ENCODE measurements around the gene CENPU. TPM values are rescaled to one million over a fixed set of nuclear protein-coding genes. Genes with fewer than 3 reads are reported as not detected.

CENPU gene
- total and polyA plus RNA-seq, 5 donors: 0.66 to 1.8 (median 1.4) TPM

DNA sequence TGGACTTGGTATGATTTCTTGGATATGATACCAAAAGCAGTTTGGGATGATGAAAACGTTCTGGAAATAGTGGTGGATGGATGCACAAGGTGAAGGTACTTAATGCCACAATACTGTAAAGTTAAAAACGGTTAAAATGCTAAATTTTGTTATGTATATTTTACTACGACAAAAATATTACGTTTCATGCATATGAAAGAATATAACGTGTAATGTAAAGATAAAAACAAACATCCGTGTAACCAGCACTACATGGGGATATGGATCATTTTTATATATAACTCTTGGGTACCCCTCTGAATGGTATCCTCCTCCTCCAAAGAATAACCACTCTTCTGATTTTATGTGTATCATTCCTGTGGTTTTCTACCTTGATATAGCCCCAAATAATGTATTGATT is 862 bp upstream of the CENPU start:
- 58% methylated on average over 6 of the region's 6 CpGs for WGBS
- DNase-seq (no peak), ATAC-seq (no peak)
- intact Hi-C loops (cut with DNase I): no loop called here
- Histone ChIP-seq H3K27ac (ENCODE audit: low read length) (no peak overlapping the region), H3K9me3 (ENCODE audit: control insufficient read depth, low read length) (no peaks in the 10 kb centered on the region), H3K27me3 (ENCODE audit: control insufficient read depth, insufficient read depth) (no peaks in the 10 kb centered on the region), H3K4me1 (ENCODE audit: control insufficient read depth, insufficient read depth, low read length) (no peaks in the 10 kb centered on the region), H3K4me3 (ENCODE audit: low read length) (no peak overlapping the region)

- Histone ChIP-seq H3K27ac (ENCODE audit: low read length) (no peak overlapping the region), H3K9me3 (ENCODE audit: control insufficient read depth, low read length) (no peaks in the 10 kb centered on the region), H3K4me1 (ENCODE audit: control insufficient read depth, insufficient read depth, low read length) (peaks cover 1% of the 10 kb centered on the region), H3K27me3 (ENCODE audit: control insufficient read depth, insufficient read depth) (no peaks in the 10 kb centered on the region), H3K4me3 (ENCODE audit: low read length) (no peak overlapping the region)
- intact Hi-C loops (cut with DNase I): no loop called here
- WGBS: 58% methylated on average over 4 of the region's 4 CpGs
- DNase-seq (no peak), ATAC-seq (no peak)
These were observed 1.8 kb downstream of the CENPU start for GRCh38 chr4:184732126-184732525.

DNA sequence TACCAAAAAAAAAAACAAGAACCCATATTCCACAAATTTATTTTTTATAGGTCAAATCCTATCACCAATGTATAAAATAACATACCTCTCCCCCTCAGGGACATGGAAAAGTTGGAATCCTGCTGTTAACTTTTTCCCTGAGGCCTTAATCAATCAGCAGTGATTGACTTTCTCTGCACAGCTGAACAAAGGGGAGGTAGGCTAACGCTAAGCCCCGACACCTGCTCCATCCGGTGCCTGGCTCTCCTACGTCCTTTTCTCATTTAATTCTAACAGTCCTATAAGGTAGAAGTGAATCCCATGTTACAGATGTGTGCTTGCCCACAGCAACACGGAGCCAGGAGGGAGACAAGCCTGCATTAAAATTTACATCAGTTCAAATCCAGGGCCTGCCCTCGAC is 2.8 kb downstream of the CENPU start:
- Histone ChIP-seq H3K27me3 (ENCODE audit: control insufficient read depth, insufficient read depth) (no peaks in the 10 kb centered on the region), H3K9me3 (ENCODE audit: control insufficient read depth, low read length) (no peaks in the 10 kb centered on the region), H3K4me1 (ENCODE audit: control insufficient read depth, insufficient read depth, low read length) (peaks cover 1% of the 10 kb centered on the region), H3K27ac (ENCODE audit: low read length) (no peak overlapping the region), H3K4me3 (ENCODE audit: low read length) (no peak overlapping the region)
- ATAC-seq (no peak), DNase-seq (no peak)
- intact Hi-C loops (cut with DNase I): no loop called here
- 76% methylated on average over 6 of the region's 6 CpGs for WGBS

- Histone ChIP-seq H3K4me3 (ENCODE audit: low read length) (no peak overlapping the region), H3K4me1 (ENCODE audit: control insufficient read depth, insufficient read depth, low read length) (peaks cover 1% of the 10 kb centered on the region), H3K27ac (ENCODE audit: low read length) (peak overlapping the region; percentile 6), H3K27me3 (ENCODE audit: control insufficient read depth, insufficient read depth) (no peaks in the 10 kb centered on the region), H3K9me3 (ENCODE audit: control insufficient read depth, low read length) (no peaks in the 10 kb centered on the region)
- no peak for DNase-seq
- intact Hi-C loops (cut with DNase I): no loop called here
- 42% methylated on average over 5 of the region's 5 CpGs for WGBS
- no peak for ATAC-seq
These were observed 4.0 kb downstream of the CENPU start for GRCh38 chr4:184729946-184730345.

DNA sequence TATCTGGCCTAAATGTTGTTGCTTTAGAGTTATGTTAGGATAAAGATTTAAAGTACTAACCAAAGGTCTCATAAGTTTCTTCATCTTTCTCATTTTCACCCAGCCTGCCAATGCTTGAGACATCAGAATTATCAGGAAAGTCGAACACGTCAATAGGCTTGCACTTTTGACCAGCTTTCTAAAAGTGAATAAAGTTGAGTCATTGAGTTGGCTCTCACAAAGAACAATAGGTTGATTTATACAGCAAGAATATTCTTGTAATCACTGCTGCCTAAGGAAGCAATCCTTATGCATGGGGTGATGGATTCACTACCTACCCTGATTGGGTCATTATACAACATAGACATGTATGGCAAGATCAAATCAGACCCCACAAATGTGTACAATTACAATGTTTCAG is 5.0 kb downstream of the CENPU start:
- no peaks in the 10 kb centered on the region for H3K27me3 ChIP-seq (ENCODE audit: control insufficient read depth, insufficient read depth)
- H3K4me1 ChIP-seq (ENCODE audit: control insufficient read depth, insufficient read depth, low read length): peaks cover 1% of the 10 kb centered on the region
- intact Hi-C loops (cut with DNase I): no loop called here
- no peaks in the 10 kb centered on the region for H3K9me3 ChIP-seq (ENCODE audit: control insufficient read depth, low read length)
- DNase-seq (no peak), ATAC-seq (no peak)
- no peak overlapping the region for H3K27ac ChIP-seq (ENCODE audit: low read length)
- H3K4me3 ChIP-seq (ENCODE audit: low read length): no peak overlapping the region
- WGBS: 62% methylated on average over 2 of the region's 2 CpGs

- H3K27me3 ChIP-seq (ENCODE audit: control insufficient read depth, insufficient read depth): no peaks in the 10 kb centered on the region
- WGBS: 91% methylated on average over 3 of the region's 3 CpGs
- no peak overlapping the region for H3K27ac ChIP-seq (ENCODE audit: low read length)
- H3K9me3 ChIP-seq (ENCODE audit: control insufficient read depth, low read length): no peaks in the 10 kb centered on the region
- H3K4me3 ChIP-seq (ENCODE audit: low read length): no peak overlapping the region
- ATAC-seq (no peak), DNase-seq (no peak)
- H3K4me1 ChIP-seq (ENCODE audit: control insufficient read depth, insufficient read depth, low read length): peaks cover 1% of the 10 kb centered on the region
- intact Hi-C loops (cut with DNase I): no loop called here
These were observed 6.5 kb downstream of the CENPU start for GRCh38 chr4:184727430-184727829.

DNA sequence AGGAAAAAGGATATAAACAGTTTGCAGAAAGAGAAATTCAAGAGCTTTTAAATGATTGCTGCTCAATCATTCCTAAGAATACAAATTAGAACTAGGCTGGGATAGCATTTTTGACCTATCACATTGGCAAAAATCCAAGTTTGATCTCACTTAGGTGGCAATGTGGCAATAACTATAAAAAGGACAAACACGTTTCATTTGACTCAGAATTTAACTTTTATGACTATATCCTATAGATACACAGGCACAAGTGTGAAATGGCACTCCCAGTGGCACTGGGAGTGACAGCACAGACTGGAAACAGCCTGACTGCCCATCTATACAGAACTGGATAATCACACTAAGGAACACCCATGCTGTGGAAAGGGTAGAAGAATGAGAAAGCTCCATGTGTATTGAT is 11.1 kb downstream of the CENPU start:
- intact Hi-C loops (cut with DNase I): no loop called here
- no peak for ATAC-seq
- no peak for DNase-seq
- H3K9me3 ChIP-seq (ENCODE audit: control insufficient read depth, low read length): no peaks in the 10 kb centered on the region
- no peaks in the 10 kb centered on the region for H3K4me1 ChIP-seq (ENCODE audit: control insufficient read depth, insufficient read depth, low read length)
- H3K27me3 ChIP-seq (ENCODE audit: control insufficient read depth, insufficient read depth): no peaks in the 10 kb centered on the region
- no peak overlapping the region for H3K27ac ChIP-seq (ENCODE audit: low read length)
- WGBS: 78% methylated on average over 1 of the region's 1 CpG
- no peak overlapping the region for H3K4me3 ChIP-seq (ENCODE audit: low read length)

- Histone ChIP-seq H3K4me1 (ENCODE audit: control insufficient read depth, insufficient read depth, low read length) (no peaks in the 10 kb centered on the region), H3K27me3 (ENCODE audit: control insufficient read depth, insufficient read depth) (no peaks in the 10 kb centered on the region), H3K27ac (ENCODE audit: low read length) (no peak overlapping the region), H3K4me3 (ENCODE audit: low read length) (no peak overlapping the region), H3K9me3 (ENCODE audit: control insufficient read depth, low read length) (no peaks in the 10 kb centered on the region)
- DNase-seq (no peak), ATAC-seq (no peak)
- intact Hi-C loops (cut with DNase I): no loop called here
These were observed 12.6 kb downstream of the CENPU start for GRCh38 chr4:184721254-184721653.

GRCh38 chr4:184719407-184719806 is 14.5 kb downstream of the CENPU start:
- no peak overlapping the region for H3K4me3 ChIP-seq (ENCODE audit: low read length)
- ATAC-seq (peak in 1 of 2 donors; percentile 14), DNase-seq (no peak)
- WGBS: 93% methylated on average over 3 of the region's 3 CpGs
- H3K27ac ChIP-seq (ENCODE audit: low read length): no peak overlapping the region
- no peaks in the 10 kb centered on the region for H3K27me3 ChIP-seq (ENCODE audit: control insufficient read depth, insufficient read depth)
- intact Hi-C loops (cut with DNase I): no loop called here
- no peaks in the 10 kb centered on the region for H3K9me3 ChIP-seq (ENCODE audit: control insufficient read depth, low read length)
- no peaks in the 10 kb centered on the region for H3K4me1 ChIP-seq (ENCODE audit: control insufficient read depth, insufficient read depth, low read length)

DNA sequence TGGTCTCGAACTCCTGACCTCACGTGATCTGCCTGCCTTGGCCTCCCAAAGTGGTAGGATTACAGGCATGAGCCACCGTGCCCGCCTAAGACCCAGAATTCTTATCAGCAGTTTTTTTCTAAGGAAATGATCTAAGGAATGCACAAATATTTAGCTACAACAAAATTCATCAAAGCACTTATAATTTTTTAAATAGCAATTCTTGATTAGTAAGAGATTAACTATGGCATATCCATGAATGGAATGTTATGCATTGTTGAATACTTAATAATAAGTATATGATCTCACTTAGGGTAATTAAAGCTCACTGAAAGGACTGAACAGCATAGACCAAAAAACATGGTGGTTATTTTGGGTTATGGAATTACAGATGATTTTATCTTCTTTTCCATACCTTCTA is 18.4 kb downstream of the CENPU start:
- Histone ChIP-seq H3K9me3 (ENCODE audit: control insufficient read depth, low read length) (no peaks in the 10 kb centered on the region), H3K27me3 (ENCODE audit: control insufficient read depth, insufficient read depth) (no peaks in the 10 kb centered on the region), H3K27ac (ENCODE audit: low read length) (no peak overlapping the region), H3K4me1 (ENCODE audit: control insufficient read depth, insufficient read depth, low read length) (no peaks in the 10 kb centered on the region), H3K4me3 (ENCODE audit: low read length) (no peak overlapping the region)
- WGBS: 96% methylated on average over 4 of the region's 4 CpGs
- ATAC-seq (no peak), DNase-seq (no peak)
- intact Hi-C loops (cut with DNase I): no loop called here

GRCh38 chr4:184713887-184714286 is 20.0 kb downstream of the CENPU start:
- no peak overlapping the region for H3K4me3 ChIP-seq (ENCODE audit: low read length)
- no peak overlapping the region for H3K27ac ChIP-seq (ENCODE audit: low read length)
- DNase-seq: no peak
- intact Hi-C loops (cut with DNase I): no loop called here
- no peaks in the 10 kb centered on the region for H3K27me3 ChIP-seq (ENCODE audit: control insufficient read depth, insufficient read depth)
- ATAC-seq: no peak
- 97% methylated on average over 2 of the region's 2 CpGs for WGBS
- no peaks in the 10 kb centered on the region for H3K4me1 ChIP-seq (ENCODE audit: control insufficient read depth, insufficient read depth, low read length)
- no peaks in the 10 kb centered on the region for H3K9me3 ChIP-seq (ENCODE audit: control insufficient read depth, low read length)

GRCh38 chr4:184712322-184712721 is 21.6 kb downstream of the CENPU start:
- no peaks in the 10 kb centered on the region for H3K4me1 ChIP-seq (ENCODE audit: control insufficient read depth, insufficient read depth, low read length)
- H3K27me3 ChIP-seq (ENCODE audit: control insufficient read depth, insufficient read depth): no peaks in the 10 kb centered on the region
- H3K9me3 ChIP-seq (ENCODE audit: control insufficient read depth, low read length): no peaks in the 10 kb centered on the region
- intact Hi-C loops (cut with DNase I): no loop called here
- DNase-seq (no peak), ATAC-seq (no peak)
- H3K27ac ChIP-seq (ENCODE audit: low read length): no peak overlapping the region
- H3K4me3 ChIP-seq (ENCODE audit: low read length): no peak overlapping the region

Data from right cardiac atrium (tissue), 5 donors.